ENCODE measurements around the gene MAMDC4.

Gene MAMDC4

DNA sequence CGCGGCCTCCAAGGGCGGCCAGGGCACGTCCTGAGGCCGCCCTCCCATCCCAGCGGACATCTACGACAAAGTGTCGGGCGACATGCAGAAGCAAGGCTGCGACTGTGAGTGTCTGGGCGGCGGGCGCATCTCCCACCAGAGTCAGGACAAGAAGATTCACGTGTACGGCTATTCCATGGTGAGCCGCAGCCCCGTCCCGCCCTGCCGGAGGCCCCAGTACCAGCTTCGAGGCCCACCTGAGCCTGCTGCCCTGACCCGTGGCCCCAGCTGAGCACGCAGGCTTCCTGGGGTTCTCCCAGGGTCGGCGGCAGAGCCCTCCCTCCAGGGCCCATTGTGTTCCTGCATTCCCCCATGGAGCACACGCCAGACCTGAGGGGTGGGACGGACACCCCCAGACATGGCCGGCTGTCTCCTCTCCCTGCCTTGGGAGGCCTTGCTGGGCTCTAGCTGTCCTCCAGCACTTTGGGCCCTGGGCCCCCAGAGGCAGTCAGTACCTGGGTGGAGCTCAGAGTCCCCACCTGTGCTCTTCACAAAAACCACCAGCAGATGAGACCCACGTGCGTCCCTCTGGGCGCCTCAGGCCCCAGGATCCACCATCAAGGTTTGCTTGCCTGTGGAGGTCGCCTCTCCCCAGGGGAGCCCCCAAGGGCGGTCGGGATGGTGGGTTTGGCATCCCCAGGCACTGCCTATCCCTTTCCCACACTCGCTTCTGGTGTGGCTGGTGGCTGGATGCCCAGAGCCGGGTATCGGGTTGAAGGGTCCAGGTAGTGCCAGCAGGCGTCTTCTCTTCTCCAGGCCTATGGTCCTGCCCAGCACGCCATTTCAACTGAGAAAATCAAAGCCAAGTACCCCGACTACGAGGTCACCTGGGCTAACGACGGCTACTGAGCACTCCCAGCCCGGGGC lies 1.9 kb upstream of the MAMDC4 start:
- no peak for DNase-seq (ENCODE audit: low spot score)

DNA sequence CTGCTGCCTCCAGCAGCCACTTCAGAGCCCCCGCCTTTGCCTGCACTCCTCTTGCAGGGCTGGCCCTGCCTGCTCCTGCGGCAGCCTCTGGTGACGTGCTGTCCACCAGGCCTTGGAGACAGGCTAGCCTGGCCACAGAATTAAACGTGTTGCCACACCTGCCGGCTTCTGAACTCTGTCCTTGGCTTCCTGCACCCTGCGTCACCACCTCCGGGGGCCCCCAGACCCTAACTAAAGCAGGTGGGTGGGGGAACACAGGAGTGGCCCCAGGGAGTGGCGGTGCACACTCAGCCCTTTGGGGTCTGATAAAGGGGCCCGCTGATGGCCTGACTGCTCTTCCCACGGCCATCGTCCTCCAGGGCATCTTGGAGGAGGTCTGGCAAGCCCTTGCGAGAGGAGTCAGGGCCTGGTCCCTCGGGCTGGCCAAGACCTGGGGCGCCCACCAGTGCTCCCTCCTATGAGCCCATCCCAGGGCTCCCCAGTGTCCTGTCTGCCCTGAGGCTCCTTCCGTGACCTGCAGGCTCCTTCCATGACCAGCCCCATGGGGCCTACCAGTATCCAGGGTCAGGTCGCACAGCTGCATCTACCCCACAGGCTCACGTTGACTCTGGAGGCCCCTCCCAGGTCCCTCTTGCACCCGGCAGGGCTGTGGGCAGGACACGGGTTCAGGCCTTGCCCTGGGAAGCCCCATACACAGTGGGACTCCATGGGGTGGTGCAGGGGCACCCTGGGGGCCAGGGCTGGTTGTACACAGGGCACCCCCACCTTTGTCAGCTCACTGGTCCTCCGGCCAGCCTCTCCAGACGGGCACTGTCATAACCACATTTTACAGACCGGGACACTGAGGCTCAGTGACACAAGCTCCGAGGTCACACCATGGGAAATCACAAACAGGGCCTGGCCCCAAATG lies 1.0 kb upstream of the MAMDC4 start:
- DNase-seq (ENCODE audit: low spot score), result no peak

DNA sequence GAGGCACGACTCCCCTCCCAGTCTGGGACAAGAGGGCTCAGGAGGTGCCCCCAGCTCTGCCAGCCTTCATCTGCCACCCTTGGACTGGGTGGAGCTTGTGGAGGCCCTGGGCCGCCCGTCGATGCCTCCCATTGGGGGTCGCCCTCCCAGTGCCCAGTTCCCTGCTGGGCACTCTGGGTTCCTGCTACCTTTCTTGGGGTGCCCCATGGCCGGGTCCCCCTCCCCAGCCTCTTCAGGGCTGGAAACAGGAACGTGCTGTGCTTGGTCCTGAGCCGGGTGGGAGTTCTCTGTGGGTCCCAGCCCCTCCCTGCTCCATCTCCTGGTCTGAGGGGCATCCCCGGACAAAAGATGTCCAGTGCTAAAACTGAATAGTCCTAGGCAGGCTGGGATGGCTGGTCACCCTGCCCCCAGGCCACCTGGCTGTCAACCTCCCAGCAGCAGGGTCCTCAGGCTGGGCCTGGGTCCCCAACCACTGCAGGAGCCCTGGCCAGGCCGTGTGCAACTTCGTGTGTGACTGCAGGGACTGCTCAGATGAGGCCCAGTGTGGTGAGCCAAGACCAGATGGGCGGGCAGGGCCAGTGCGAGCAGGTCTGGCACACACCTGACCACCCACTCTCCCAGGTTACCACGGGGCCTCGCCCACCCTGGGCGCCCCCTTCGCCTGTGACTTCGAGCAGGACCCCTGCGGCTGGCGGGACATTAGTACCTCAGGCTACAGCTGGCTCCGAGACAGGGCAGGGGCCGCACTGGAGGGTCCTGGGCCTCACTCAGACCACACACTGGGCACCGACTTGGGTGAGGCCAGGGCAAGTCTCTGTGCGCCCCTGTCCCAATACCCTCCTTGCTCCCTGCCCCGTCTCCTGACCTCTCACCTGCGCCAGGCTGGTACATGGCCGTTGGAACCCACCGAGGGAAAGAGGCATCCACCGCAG lies 784 bp downstream of the MAMDC4 start:
- no peak for DNase-seq (ENCODE audit: low spot score)

DNA sequence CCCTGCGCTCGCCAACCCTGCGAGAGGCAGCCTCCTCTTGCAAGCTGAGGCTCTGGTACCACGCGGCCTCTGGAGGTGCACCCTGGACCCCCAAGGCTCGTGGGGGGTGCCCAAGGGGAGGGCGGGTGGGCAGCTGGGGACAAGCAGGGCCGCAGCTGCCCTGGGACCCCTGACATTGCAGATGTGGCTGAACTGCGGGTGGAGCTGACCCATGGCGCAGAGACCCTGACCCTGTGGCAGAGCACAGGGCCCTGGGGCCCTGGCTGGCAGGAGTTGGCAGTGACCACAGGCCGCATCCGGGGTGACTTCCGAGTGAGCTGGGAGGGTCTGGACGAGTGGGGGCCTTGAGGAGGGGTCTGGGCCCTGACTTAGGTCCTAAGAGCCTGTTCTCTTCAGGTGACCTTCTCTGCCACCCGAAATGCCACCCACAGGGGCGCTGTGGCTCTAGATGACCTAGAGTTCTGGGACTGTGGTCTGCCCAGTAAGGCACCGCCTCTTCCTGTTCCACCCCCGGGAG lies 1.5 kb downstream of the MAMDC4 start:
- DNase-seq (ENCODE audit: low spot score), result no peak

DNA sequence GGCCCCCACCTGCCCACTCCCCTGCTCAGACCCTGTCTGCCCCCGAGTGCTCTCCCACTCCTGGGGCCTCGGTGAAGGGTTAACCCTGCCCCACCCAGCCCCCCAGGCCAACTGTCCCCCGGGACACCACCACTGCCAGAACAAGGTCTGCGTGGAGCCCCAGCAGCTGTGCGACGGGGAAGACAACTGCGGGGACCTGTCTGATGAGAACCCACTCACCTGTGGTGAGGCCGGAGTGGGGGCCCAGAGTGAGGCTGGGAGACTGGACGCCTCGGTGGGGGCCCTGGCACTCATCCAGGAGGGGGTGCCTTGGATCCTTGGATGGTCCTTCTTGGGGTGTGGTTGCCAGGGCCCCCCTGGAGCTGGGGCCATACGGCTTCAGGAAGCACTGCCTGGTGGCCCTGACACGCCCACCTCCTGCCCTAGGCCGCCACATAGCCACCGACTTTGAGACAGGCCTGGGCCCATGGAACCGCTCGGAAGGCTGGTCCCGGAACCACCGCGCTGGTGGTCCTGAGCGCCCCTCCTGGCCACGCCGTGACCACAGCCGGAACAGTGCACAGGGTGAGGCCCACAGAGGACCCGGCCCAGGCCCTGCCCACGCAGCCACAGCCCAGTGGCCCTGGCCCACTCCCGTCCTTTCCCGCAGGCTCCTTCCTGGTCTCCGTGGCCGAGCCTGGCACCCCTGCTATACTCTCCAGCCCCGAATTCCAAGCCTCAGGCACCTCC lies 2.1 kb downstream of the MAMDC4 start:
- no peak for DNase-seq (ENCODE audit: low spot score)

DNA sequence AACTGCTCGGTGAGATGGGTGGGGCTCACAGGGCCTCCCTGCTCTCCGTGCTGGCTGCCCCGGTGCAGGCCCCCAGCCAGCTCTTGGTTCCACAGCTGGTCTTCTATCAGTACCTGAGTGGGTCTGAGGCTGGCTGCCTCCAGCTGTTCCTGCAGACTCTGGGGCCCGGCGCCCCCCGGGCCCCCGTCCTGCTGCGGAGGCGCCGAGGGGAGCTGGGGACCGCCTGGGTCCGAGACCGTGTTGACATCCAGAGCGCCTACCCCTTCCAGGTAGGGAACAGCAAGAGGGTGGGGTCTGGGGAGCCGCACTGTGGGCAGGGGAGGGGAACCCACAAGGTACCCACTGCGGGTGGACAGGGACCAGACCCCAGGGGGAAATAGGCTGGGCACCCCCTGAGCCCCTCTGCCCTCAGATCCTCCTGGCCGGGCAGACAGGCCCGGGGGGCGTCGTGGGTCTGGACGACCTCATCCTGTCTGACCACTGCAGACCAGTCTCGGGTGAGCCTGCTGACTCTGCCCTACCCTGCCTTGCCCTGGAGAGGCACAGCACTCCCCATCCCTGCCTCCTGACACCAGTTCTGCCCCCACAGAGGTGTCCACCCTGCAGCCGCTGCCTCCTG lies 2.8 kb downstream of the MAMDC4 start:
- DNase-seq (ENCODE audit: low spot score), result no peak

DNA sequence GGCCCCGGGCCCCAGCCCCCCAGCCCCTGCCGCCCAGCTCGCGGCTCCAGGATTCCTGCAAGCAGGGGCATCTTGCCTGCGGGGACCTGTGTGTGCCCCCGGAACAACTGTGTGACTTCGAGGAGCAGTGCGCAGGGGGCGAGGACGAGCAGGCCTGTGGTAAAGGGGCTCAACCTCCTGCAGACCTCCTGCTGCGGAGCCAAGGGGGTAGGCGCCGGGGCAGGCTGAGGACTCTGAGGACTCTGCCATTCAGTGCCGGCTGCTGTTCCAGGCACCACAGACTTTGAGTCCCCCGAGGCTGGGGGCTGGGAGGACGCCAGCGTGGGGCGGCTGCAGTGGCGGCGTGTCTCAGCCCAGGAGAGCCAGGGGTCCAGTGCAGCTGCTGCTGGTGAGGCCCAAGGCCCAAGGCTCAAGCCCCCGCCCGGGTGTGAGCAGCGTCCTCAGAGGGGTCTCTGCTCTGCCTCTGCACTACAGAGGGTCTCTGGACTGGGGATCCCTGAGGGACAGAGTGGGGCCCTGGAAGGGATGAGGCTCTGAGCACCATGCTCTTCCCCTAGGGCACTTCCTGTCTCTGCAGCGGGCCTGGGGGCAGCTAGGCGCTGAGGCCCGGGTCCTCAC lies 3.4 kb downstream of the MAMDC4 start:
- DNase-seq (ENCODE audit: low spot score), result no peak

DNA sequence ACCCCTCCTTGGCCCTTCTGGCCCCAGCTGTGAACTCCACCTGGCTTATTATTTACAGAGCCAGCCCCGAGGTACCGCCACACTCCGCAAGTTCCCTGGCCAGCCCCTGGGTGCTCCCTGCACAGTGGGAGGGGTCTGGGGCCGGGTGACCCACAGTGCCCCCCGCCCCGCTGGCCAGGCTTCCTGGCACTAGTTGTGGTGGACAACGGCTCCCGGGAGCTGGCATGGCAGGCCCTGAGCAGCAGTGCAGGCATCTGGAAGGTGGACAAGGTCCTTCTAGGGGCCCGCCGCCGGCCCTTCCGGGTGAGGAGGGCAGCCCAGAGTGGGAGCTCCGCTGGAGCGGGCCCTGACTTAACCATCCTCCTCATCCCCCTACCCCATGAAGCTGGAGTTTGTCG lies 3.9 kb downstream of the MAMDC4 start:
- DNase-seq (ENCODE audit: low spot score), result no peak

DNA sequence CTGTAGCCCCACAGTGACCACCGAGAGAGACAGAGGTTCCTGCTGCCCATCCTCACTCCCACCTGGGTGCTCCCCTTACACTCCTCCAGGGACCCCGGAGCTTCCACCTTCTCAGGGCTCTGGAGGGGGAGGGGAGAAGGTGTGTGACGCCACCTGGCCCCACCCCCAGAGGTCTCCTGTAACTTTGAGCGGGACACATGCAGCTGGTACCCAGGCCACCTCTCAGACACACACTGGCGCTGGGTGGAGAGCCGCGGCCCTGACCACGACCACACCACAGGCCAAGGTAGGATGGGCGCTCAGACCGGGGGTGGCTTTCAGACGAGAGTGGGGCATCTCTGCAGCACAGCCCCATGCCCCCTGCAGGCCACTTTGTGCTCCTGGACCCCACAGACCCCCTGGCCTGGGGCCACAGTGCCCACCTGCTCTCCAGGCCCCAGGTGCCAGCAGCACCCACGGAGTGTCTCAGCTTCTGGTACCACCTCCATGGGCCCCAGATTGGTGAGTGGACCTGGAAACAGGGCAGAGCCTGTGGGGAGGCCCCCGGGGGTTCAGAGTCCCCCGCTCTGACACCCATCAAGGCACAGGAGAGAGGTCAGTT lies 4.5 kb downstream of the MAMDC4 start:
- DNase-seq (ENCODE audit: low spot score), result no peak

DNA sequence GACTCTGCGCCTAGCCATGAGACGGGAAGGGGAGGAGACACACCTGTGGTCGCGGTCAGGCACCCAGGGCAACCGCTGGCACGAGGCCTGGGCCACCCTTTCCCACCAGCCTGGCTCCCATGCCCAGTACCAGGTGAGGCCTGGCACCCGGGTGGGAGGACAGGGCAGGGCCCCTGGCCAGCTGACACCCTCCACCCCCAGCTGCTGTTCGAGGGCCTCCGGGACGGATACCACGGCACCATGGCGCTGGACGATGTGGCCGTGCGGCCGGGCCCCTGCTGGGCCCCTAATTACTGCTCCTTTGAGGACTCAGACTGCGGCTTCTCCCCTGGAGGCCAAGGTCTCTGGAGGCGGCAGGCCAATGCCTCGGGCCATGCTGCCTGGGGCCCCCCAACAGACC lies 5.0 kb downstream of the MAMDC4 start:
- DNase-seq (ENCODE audit: low spot score), result no peak

DNA sequence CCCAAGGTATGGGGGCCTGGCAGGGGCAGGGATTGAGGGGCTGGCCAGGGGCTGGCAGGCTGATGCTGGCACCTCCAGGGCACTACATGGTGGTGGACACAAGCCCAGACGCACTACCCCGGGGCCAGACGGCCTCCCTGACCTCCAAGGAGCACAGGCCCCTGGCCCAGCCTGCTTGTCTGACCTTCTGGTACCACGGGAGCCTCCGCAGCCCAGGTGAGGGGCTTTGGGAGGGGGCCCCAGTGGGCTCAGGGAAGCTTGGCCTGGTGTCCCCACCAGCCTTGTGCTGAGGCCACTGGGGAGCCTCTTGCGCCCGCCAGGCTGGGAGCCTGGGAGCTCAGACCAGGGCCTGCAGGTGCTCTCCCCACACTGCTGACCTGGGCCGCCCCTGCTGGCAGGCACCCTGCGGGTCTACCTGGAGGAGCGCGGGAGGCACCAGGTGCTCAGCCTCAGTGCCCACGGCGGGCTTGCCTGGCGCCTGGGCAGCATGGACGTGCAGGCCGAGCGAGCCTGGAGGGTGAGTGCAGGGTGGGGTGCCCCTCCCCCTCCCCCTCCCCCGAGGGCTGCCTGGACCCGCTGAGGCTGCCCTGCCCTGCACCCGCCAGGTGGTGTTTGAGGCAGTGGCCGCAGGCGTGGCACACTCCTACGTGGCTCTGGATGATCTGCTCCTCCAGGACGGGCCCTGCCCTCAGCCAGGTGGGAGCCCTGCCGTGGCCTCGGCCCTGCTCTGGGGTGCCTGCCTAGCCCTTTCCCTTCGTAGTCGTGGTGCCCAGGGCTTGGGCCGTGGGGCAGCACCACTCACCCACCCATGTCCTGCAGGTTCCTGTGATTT lies 5.7 kb downstream of the MAMDC4 start:
- no peak for DNase-seq (ENCODE audit: low spot score)

DNA sequence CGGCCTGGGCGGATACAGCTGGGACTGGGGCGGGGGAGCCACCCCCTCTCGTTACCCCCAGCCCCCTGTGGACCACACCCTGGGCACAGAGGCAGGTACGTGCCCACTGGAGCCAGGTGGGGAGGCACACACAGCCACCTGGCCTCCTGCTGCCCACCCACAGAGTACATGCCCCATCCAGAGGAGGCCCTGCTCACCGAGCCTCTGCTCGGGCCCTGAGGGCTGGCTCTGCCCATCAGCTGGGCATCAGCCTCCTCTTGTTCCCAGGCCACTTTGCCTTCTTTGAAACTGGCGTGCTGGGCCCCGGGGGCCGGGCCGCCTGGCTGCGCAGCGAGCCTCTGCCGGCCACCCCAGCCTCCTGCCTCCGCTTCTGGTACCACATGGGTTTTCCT lies 6.3 kb downstream of the MAMDC4 start:
- no peak for DNase-seq (ENCODE audit: low spot score)

DNA sequence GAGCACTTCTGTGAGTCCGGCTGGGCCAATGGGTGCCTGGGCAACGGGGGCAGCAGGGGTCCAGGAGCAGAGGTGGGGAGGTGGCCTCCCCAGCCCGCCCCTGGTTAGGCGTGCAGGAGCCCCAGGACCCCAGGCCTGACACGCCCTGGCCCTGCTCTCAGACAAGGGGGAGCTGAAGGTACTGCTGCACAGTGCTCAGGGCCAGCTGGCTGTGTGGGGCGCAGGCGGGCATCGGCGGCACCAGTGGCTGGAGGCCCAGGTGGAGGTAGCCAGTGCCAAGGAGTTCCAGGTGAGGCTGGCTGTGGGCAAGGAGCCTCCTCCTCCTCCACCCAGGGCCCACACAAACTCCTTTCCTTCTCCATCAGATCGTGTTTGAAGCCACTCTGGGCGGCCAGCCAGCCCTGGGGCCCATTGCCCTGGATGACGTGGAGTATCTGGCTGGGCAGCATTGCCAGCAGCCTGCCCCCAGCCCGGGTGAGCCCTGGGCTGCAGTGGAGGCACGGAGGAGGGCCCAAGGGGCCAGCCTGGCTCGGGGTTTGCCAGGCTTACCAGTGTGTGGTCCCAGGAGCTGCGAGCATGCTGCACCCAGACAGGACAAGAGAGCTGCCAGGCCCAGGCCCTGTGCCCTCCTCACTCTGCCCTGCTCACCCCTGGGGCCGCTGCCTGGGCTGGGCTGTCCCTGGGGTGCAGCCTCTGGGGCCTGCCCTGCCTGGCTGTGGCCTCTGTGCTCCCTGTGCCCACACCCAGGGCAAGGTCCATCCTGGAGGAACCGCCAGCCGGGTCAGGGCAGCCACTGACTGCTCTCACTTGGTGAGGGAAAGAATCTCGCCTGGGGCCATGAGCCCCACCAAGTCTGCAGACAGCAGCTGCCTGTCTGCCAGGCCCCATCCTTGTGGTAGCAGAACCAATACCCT lies 7.0 kb downstream of the MAMDC4 start:
- DNase-seq (ENCODE audit: low spot score), result no peak

DNA sequence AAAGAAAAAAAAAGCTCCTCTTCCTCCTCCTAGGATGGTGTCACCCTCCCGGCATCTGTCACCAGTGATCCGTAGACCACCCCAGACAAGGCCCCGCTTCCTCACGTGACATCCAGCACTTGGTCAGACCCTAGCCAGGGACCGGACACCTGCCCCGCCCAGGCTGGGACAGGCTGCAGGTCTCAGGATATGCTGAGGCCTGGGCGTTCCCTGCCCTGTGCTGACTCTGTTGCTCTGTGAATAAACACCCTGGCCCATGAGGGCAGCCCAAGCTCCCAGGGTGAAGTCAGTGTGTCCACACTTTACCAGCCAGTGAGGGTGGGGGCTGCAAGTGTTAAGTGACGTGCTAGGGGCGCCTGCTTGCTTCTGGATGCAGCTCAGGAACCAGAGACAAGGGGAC lies 8.4 kb downstream of the MAMDC4 start:
- DNase-seq (ENCODE audit: low spot score), result no peak

DNA sequence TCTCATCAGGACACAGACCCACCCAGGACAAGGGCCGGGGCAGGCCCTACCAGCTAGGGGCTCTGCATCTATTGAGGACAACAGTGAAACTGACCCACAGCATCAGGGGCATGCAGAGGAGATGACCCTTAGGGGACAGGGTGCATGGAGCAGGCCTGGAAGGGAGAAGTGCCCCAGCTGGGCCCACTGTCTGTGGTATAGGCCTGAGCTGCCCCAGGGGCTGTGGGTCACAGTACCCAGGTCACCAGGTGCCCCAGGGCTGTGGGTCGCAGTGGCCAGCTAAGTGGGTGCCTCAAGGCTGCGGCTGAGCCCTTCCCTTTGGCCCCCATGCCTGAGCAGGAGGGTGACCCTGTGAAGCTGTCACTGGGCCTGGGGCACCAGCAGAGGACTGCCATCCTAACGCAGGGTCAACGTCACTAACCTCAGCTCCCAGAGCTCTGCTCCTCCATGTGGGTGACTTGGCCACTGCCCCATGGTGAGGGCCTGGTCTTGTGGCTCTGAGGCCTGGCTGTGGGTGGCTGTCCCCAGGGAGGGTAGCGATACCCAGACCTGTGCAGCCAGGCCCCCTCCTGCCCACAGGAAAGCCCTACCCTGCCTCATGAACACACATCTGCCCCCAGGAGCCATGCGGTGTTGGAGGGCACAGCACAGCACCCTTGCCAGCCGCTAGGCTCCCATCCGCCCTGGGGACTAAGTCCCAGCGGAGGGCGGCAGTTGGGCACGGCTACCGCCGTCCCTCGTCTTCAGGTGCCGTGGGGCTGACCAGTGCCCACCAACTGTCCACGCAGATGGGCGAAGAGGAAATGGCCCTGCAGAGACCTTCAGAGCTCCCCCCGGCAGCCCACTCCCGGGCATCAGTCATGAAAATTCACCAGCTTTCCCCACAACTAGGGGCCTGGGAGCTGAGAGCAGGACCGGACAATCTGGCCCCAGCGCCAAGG lies 9.1 kb downstream of the MAMDC4 start:
- no peak for DNase-seq (ENCODE audit: low spot score)

DNA sequence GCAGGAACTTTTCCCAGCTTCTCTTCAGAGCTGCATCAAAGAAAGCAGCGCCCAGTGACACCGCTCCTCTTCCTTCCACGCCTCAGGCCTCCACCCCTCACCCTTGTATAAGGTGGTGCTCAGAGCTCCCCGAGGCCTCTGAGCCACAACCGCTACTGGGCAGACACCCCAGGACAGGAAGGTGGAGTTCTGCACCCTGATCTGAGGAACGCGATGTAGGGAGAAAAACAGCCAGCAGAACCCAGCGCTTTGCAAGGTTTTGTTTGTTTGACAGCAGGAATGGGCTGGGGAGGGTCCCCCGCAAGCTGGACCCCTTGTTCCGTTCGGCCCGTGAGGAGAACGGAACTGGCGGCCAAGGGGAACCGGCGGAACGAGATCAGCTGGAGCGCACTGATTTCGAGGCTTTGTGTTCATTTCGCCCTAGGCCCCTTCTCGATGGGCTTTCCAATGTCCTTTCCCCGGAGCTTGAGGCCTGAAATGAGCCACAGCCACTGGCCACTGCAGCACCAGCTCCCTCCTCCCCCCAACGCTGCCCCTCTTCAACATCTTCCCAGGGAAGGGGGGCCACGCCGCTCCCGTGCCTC lies 9.8 kb downstream of the MAMDC4 start:
- DNase-seq (ENCODE audit: low spot score), result no peak
